AG04450 (cell line): ENCODE measurements around the gene LPIN1. TPM values are rescaled to one million over a fixed set of nuclear protein-coding genes. Genes with fewer than 3 reads are reported as not detected.

Source experiments
- CTCF ChIA-PET: fragments of 300-600, 350-600 bp; formaldehyde crosslinking; extraction: SDS; loops from one replicate; lab custom pipeline; 2022; ENCODE audit warnings: antibody characterized with exemption, inconsistent platforms; lab: Charles Lee
- POLR2A ChIA-PET: fragments of 350-600 bp; formaldehyde crosslinking; extraction: SDS; loops from one replicate; lab custom pipeline; 2021; ENCODE audit warnings: antibody characterized with exemption, inconsistent platforms; lab: Yijun Ruan, JAX
- DNase-seq: peaks from one replicate; pipeline ENCODE4 v3.0.0-alpha.2; 2011; ENCODE audit warnings: low read depth, low spot score
- H3K27ac ChIP-seq: one replicate; pipeline ENCODE4 v1.5.1; 2012; ENCODE audit warnings: low read depth, low read length, control low read depth
- H3K27me3 ChIP-seq: one replicate; pipeline ENCODE4 v1.6.0; 2012; ENCODE audit warnings: low read length; ENCODE audit not compliant: control insufficient read depth, insufficient read depth
- H3K4me3 ChIP-seq: 2 replicates; pipeline ENCODE4 v1.5.1; 2011; ENCODE audit warnings: mild to moderate bottlenecking, low read depth, low read length, control low read depth
- H3K9me3 ChIP-seq: 2 replicates; pipeline ENCODE4 v1.5.1; 2012; ENCODE audit warnings: low read length; ENCODE audit not compliant: control insufficient read depth, insufficient read depth
- polyA plus RNA-seq: library from polyadenylated mRNA; depleted of rRNA; stranded (reverse); fragments of >200 nt; gene quantifications from 2 replicates; pipeline ENCODE4 v1.2.3, GENCODE V29; 2011
- TF ChIP-seq, protein P1 (sequence below): IDR thresholded peaks from 2 replicates; pipeline ENCODE4 v1.5.1; 2011; ENCODE audit warnings: low read depth, low read length, control low read depth, inconsistent platforms

The LPIN1 gene
- polyA plus RNA-seq, 1 experiment: 40.5 TPM

DNA sequence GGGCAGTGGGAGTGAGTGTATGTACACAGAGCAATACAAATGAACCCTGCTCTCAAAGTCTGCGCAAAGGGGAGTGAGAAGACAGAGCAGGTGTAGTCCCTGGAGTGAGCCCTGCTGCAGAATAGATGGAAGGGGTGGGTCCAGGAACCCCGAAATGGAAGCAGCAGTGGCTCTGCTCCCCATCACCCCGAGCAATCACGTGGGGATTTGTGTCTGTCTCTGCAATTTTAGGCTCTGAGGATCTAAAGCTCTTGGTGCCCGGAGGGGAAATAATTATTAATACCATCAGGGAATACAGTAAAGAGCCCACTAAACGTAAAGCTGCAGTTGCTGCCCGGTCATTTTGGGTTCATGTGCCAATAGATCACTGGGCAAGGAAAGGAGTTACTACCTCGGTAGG lies 118.3 kb downstream of the LPIN1 start:
- TF ChIP-seq, protein P1, sequence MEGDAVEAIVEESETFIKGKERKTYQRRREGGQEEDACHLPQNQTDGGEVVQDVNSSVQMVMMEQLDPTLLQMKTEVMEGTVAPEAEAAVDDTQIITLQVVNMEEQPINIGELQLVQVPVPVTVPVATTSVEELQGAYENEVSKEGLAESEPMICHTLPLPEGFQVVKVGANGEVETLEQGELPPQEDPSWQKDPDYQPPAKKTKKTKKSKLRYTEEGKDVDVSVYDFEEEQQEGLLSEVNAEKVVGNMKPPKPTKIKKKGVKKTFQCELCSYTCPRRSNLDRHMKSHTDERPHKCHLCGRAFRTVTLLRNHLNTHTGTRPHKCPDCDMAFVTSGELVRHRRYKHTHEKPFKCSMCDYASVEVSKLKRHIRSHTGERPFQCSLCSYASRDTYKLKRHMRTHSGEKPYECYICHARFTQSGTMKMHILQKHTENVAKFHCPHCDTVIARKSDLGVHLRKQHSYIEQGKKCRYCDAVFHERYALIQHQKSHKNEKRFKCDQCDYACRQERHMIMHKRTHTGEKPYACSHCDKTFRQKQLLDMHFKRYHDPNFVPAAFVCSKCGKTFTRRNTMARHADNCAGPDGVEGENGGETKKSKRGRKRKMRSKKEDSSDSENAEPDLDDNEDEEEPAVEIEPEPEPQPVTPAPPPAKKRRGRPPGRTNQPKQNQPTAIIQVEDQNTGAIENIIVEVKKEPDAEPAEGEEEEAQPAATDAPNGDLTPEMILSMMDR: no peak
- ChIA-PET CTCF (interaction anchor here (0.9 to 2.9 kb wide), 4 partner anchors 357 to 1142 kb away, joined by 3 to 10 read pairs (median 3); no protein-coding TSS in a partner anchor), POLR2A (no interaction called here)
- Histone ChIP-seq H3K27me3 (peaks cover 3% of the 10 kb centered on the region), H3K27ac (no peak overlapping the region), H3K9me3 (peaks cover under 1% of the 10 kb centered on the region; the same call in 1 of the 2 replicates), H3K4me3 (no peak overlapping the region)
- no peak for DNase-seq

DNA sequence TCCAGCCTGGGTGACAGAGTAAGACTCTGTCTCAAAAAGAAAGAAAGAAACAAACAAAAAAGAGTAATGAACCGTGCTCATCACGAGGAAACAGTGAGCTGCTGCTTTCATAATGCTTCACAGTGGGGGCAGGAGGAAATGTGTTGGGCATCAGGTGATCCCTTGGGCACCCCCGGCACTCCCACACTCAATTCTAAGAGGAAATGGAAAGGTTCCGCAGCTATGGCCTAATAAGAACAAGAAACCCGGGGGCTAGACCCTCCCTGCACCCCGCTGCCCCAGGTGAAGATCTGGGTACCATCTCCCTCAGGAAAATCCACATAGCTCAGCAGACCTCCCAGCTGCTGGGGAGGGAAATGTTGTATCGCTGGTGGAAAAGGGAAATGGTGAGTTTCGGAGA lies 118.9 kb downstream of the LPIN1 start:
- ChIA-PET CTCF (interaction anchor here (1.0 to 2.9 kb wide), 2 partner anchors 819 to 1142 kb away, joined by 3 to 10 read pairs; no protein-coding TSS in a partner anchor), POLR2A (no interaction called here)
- no peak for DNase-seq
- Histone ChIP-seq H3K27me3 (peaks cover 3% of the 10 kb centered on the region), H3K27ac (no peak overlapping the region), H3K4me3 (no peak overlapping the region), H3K9me3 (no peaks in the 10 kb centered on the region)
- TF ChIP-seq, protein P1: no peak

DNA sequence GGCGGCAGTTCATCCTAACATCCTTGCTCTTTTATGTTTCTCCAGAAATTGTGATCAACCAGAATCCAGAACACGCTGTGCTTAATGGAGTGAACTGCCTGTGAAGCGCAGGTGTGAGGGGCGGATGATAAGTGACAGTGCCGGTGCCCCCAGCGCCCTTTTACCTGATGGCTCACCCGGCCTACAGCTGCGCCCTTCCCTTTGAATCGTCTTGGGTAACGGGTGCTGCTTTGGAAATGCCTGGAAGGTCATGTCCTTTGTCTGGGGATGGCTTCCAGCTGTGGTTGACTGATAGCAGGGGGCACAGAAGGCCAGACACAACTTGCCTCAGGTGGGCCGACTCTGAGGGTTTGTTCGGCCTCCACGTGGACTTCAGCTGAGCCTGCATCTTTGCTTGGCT lies 119.4 kb downstream of the LPIN1 start:
- H3K27me3 ChIP-seq: peaks cover 3% of the 10 kb centered on the region
- no peak overlapping the region for H3K4me3 ChIP-seq
- no peaks in the 10 kb centered on the region for H3K9me3 ChIP-seq
- TF ChIP-seq, protein P1: no peak
- DNase-seq: no peak
- H3K27ac ChIP-seq: no peak overlapping the region
- CTCF ChIA-PET: interaction anchor here (2.9 kb wide), 1 partner anchor 1141 kb away, joined by 10 read pairs; no protein-coding TSS in a partner anchor
- POLR2A ChIA-PET: no interaction called here

DNA sequence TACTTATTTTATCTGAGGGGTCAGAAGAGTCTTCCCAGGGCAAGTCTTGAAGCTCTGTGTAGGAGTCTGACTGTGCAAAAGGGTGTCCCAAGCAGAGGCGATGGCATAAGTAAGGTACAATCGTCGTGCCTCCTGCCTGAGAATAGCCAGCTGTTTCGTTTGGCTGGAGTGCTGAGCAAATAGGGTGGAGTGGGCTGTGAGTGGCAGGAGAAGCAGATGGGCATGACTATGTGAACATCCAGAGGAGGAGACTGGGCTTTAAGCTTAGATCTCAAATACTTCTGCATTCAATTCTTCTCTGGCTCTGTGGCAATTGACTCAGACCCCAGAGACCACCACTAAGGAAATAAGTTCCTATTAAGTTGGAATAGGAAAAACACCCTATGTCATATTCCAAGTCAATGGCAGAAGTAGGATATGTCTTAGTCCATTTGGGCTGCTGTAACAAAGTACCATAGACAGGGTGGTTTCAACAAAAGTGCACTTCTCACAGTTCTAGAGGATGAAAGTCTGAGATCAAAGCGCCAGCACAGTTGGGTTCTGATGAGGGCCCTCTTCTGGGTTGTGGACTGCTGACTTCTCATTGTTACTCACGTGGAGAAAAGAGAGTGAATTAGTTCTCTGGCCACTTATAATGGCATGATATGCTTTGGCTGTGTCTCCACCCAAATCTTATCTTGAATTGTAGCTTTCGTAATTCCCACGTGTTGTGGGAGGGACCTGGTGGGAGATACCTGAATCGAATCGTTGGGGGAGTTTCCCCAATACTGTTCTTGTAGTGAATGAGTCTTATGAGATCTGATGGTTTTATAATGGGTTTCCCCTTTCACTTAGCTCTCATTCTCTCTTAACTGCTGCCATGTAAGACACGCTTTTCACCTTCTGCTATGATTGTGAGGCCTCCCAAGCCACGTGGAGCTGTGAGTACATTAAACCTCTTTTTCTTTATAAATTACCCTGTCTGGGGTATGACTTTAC lies 120.2 kb downstream of the LPIN1 start:
- H3K4me3 ChIP-seq: no peak overlapping the region
- H3K9me3 ChIP-seq: no peaks in the 10 kb centered on the region
- no peak for DNase-seq
- H3K27me3 ChIP-seq: peaks cover 3% of the 10 kb centered on the region
- ChIA-PET POLR2A (no interaction called here), CTCF (no interaction called here)
- TF ChIP-seq, protein P1: no peak
- H3K27ac ChIP-seq: no peak overlapping the region

DNA sequence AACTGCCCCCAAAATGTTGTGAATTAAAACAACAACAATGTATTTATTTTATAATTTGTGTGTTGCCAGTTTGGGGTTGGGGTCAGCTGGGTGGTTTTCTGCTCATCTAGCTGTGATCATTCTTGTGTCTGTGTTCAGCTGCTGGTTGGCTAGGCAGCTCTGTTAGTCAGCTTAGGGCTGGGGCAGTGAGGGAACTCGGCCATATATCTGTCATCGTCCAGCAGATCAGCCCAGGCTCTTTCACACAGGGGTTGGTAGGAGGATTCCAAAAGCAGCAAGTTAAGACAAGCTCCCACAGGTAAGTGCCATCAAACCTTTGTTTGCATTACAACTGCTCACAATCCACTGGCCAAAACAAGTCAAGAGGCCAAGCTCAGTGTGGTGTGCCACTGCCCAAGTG lies 121.5 kb downstream of the LPIN1 start:
- POLR2A ChIA-PET: no interaction called here
- TF ChIP-seq, protein P1: no peak
- Histone ChIP-seq H3K4me3 (no peak overlapping the region), H3K27me3 (peaks cover 3% of the 10 kb centered on the region), H3K9me3 (no peaks in the 10 kb centered on the region), H3K27ac (no peak overlapping the region)
- CTCF ChIA-PET: interaction anchor here (0.7 kb wide), 1 partner anchor 848 kb away, joined by 3 read pairs; no protein-coding TSS in a partner anchor
- DNase-seq: no peak
